H1 (cell line): ENCODE data around the gene RBM19. TPM values are rescaled to one million over a fixed set of nuclear protein-coding genes. Genes with fewer than 3 reads are reported as not detected.

Experiments
- JUN ChIP-seq: IDR thresholded peaks from 2 replicates; pipeline ENCODE4 v1.6.1; 2011; ENCODE audit warnings: low read depth, mild to moderate bottlenecking, improper control_type of control experiment, low read length
- KDM1A ChIP-seq: fragments of 200-600, 300-600 bp; sonication (generic); IDR thresholded peaks from 2 replicates; pipeline ENCODE4 v1.7.1; 2016; ENCODE audit warnings: mild to moderate bottlenecking, low read length, borderline replicate concordance
- polyA plus RNA-seq, 7 experiments: library from polyadenylated mRNA; depleted of rRNA in 3 of 7; stranded (reverse) in 5 of 7; unstranded in 2 of 7; fragments of >200 nt in 5 of 7; fragments of 200-250 nt in 2 of 7; gene quantifications; 1 replicate in 5 of 7; 2 replicates in 1 of 7; 4 replicates in 1 of 7; pipeline versions ENCODE4 v1.2.1 to v1.2.3, GENCODE V29; 2011 to 2013; ENCODE audit warnings: missing spikeins in 2 of 7, mixed read lengths in 2 of 7
- total RNA-seq: library from RNA; stranded (reverse); fragmentation: NEBNext Ultra II Directional; extraction: Animal tissue kit (Norgen Biotek cat#: 25700); gene quantifications from 2 replicates; pipeline ENCODE4 v1.2.1, GENCODE V29; 2021
- TF ChIP-seq, protein P1 (sequence below): fragments of 300-600 bp; sonication (generic); IDR thresholded peaks from 2 replicates; pipeline ENCODE4 v1.7.1; 2012; ENCODE audit warnings: low read length, moderate library complexity, mild to moderate bottlenecking, inconsistent platforms; ENCODE audit not compliant: insufficient replicate concordance

The RBM19 gene
- total and polyA plus RNA-seq, 2 of the 8 experiments (the other 6 are each of a cell fraction or from before 2014, with no cell fraction given): 23.4 to 61.9 TPM

- TF ChIP-seq, protein P1, sequence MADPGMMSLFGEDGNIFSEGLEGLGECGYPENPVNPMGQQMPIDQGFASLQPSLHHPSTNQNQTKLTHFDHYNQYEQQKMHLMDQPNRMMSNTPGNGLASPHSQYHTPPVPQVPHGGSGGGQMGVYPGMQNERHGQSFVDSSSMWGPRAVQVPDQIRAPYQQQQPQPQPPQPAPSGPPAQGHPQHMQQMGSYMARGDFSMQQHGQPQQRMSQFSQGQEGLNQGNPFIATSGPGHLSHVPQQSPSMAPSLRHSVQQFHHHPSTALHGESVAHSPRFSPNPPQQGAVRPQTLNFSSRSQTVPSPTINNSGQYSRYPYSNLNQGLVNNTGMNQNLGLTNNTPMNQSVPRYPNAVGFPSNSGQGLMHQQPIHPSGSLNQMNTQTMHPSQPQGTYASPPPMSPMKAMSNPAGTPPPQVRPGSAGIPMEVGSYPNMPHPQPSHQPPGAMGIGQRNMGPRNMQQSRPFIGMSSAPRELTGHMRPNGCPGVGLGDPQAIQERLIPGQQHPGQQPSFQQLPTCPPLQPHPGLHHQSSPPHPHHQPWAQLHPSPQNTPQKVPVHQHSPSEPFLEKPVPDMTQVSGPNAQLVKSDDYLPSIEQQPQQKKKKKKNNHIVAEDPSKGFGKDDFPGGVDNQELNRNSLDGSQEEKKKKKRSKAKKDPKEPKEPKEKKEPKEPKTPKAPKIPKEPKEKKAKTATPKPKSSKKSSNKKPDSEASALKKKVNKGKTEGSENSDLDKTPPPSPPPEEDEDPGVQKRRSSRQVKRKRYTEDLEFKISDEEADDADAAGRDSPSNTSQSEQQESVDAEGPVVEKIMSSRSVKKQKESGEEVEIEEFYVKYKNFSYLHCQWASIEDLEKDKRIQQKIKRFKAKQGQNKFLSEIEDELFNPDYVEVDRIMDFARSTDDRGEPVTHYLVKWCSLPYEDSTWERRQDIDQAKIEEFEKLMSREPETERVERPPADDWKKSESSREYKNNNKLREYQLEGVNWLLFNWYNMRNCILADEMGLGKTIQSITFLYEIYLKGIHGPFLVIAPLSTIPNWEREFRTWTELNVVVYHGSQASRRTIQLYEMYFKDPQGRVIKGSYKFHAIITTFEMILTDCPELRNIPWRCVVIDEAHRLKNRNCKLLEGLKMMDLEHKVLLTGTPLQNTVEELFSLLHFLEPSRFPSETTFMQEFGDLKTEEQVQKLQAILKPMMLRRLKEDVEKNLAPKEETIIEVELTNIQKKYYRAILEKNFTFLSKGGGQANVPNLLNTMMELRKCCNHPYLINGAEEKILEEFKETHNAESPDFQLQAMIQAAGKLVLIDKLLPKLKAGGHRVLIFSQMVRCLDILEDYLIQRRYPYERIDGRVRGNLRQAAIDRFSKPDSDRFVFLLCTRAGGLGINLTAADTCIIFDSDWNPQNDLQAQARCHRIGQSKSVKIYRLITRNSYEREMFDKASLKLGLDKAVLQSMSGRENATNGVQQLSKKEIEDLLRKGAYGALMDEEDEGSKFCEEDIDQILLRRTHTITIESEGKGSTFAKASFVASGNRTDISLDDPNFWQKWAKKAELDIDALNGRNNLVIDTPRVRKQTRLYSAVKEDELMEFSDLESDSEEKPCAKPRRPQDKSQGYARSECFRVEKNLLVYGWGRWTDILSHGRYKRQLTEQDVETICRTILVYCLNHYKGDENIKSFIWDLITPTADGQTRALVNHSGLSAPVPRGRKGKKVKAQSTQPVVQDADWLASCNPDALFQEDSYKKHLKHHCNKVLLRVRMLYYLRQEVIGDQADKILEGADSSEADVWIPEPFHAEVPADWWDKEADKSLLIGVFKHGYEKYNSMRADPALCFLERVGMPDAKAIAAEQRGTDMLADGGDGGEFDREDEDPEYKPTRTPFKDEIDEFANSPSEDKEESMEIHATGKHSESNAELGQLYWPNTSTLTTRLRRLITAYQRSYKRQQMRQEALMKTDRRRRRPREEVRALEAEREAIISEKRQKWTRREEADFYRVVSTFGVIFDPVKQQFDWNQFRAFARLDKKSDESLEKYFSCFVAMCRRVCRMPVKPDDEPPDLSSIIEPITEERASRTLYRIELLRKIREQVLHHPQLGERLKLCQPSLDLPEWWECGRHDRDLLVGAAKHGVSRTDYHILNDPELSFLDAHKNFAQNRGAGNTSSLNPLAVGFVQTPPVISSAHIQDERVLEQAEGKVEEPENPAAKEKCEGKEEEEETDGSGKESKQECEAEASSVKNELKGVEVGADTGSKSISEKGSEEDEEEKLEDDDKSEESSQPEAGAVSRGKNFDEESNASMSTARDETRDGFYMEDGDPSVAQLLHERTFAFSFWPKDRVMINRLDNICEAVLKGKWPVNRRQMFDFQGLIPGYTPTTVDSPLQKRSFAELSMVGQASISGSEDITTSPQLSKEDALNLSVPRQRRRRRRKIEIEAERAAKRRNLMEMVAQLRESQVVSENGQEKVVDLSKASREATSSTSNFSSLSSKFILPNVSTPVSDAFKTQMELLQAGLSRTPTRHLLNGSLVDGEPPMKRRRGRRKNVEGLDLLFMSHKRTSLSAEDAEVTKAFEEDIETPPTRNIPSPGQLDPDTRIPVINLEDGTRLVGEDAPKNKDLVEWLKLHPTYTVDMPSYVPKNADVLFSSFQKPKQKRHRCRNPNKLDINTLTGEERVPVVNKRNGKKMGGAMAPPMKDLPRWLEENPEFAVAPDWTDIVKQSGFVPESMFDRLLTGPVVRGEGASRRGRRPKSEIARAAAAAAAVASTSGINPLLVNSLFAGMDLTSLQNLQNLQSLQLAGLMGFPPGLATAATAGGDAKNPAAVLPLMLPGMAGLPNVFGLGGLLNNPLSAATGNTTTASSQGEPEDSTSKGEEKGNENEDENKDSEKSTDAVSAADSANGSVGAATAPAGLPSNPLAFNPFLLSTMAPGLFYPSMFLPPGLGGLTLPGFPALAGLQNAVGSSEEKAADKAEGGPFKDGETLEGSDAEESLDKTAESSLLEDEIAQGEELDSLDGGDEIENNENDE: no peak
- TF ChIP-seq JUN (no peak), KDM1A (no peak)
These were observed 69.3 kb downstream of the RBM19 start (continued) for GRCh38 chr12:113896841-113897240.
